ENCODE data around the gene C12orf57.

C12orf57 gene

DNA sequence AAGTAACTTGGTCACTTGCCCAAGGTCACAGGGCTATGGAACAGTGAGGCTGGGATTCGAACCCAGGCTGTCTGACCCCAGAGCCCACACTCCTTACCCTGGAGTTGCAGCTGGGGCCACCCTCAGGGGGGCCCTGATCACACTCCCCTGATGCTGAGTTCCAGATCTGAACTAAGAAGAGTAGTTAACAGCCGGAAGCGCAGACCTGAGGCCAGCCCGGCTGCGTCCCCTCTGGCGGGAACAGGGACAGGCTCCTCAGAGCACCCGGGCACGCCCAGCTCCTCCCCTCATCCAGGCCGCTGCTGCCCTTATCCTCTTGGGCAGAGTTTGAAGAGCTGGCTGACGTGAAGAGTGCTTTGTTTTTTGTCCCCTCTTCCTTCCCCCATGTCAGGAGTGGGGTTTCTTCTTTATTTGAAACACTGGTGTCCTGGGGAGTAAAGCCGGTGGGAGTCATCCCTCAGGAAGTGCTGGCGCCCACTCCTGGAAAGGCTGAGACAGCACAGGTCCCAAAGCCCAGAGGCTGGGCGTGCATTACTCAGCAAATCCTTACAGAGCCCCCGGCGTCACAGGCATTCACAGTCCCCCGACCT lies 18.0 kb downstream of the C12orf57 start:
- H3K4me2 ChIP-seq (ENCODE audit: low read length): peak overlapping the region; percentile 31; the same call in 1 of the 2 replicates
- no peak overlapping the region for H2AFZ ChIP-seq (ENCODE audit: low read length)
- TF ChIP-seq EZH2 (IDR thresholded peaks at IDR 0.05; ENCODE audit: borderline replicate concordance, low read length) (no peak), CTCF (IDR thresholded peaks at IDR 0.05; ENCODE audit: low read length) (no peak; the same call in 1 of the 2 replicates)
- peak overlapping the region; percentile 5 for H3K4me3 ChIP-seq (ENCODE audit: low read depth, low read length, poor library complexity, severe bottlenecking)
- H3K9me2 ChIP-seq (ENCODE audit: low read depth, low read length): no peaks in the 10 kb centered on the region
- no peaks in the 10 kb centered on the region for H3K79me2 ChIP-seq (ENCODE audit: insufficient read depth, low read length)
- H3K27ac ChIP-seq (ENCODE audit: low read depth, low read length, poor library complexity, severe bottlenecking): no peak overlapping the region
- H3F3A ChIP-seq (ENCODE audit: insufficient read depth, low read length): 0 out of 2 replicates have a peak, but pooled peaks cover 4% of the 10 kb centered on the region
- no peak overlapping the region for H3K9ac ChIP-seq (ENCODE audit: low read length)
- H3K9me3 ChIP-seq (ENCODE audit: low read length): no peaks in the 10 kb centered on the region
- H3K36me3 ChIP-seq (ENCODE audit: insufficient read depth, low read length): peaks cover 26% of the 10 kb centered on the region
- H4K20me1 ChIP-seq (ENCODE audit: insufficient read depth, low read length): no peaks in the 10 kb centered on the region
- peaks cover 52% of the 10 kb centered on the region for H3K4me1 ChIP-seq (ENCODE audit: insufficient read depth, low read length, severe bottlenecking)
- 0 out of 2 replicates have a peak, but pooled peaks cover 4% of the 10 kb centered on the region for H3K27me3 ChIP-seq (ENCODE audit: insufficient read depth, low read length)

GRCh38 chr12:6962285-6963015 lies 18.6 kb downstream of the C12orf57 start:
- H3K4me3 ChIP-seq (ENCODE audit: low read depth, low read length, poor library complexity, severe bottlenecking): no peak overlapping the region
- H3F3A ChIP-seq (ENCODE audit: insufficient read depth, low read length): 0 out of 2 replicates have a peak, but pooled peaks cover 4% of the 10 kb centered on the region
- no peaks in the 10 kb centered on the region for H3K79me2 ChIP-seq (ENCODE audit: insufficient read depth, low read length)
- peaks cover 33% of the 10 kb centered on the region for H3K36me3 ChIP-seq (ENCODE audit: insufficient read depth, low read length)
- H3K27ac ChIP-seq (ENCODE audit: low read depth, low read length, poor library complexity, severe bottlenecking): no peak overlapping the region
- H3K4me1 ChIP-seq (ENCODE audit: insufficient read depth, low read length, severe bottlenecking): peaks cover 52% of the 10 kb centered on the region
- H4K20me1 ChIP-seq (ENCODE audit: insufficient read depth, low read length): no peaks in the 10 kb centered on the region
- TF ChIP-seq EZH2 (IDR thresholded peaks at IDR 0.05; ENCODE audit: borderline replicate concordance, low read length) (no peak), CTCF (IDR thresholded peaks at IDR 0.05; ENCODE audit: low read length) (no peak)
- H3K4me2 ChIP-seq (ENCODE audit: low read length): no peak overlapping the region
- H3K9me2 ChIP-seq (ENCODE audit: low read depth, low read length): no peaks in the 10 kb centered on the region
- H3K27me3 ChIP-seq (ENCODE audit: insufficient read depth, low read length): 0 out of 2 replicates have a peak, but pooled peaks cover 4% of the 10 kb centered on the region
- H3K9me3 ChIP-seq (ENCODE audit: low read length): no peaks in the 10 kb centered on the region
- H3K9ac ChIP-seq (ENCODE audit: low read length): no peak overlapping the region
- H2AFZ ChIP-seq (ENCODE audit: low read length): no peak overlapping the region

GRCh38 chr12:6963016-6963731 lies 19.4 kb downstream of the C12orf57 start:
- Histone ChIP-seq H3K4me1 (ENCODE audit: insufficient read depth, low read length, severe bottlenecking) (peaks cover 51% of the 10 kb centered on the region), H3K4me2 (ENCODE audit: low read length) (no peak overlapping the region; the same call in 1 of the 2 replicates), H3K9me2 (ENCODE audit: low read depth, low read length) (no peaks in the 10 kb centered on the region), H3F3A (ENCODE audit: insufficient read depth, low read length) (0 out of 2 replicates have a peak, but pooled peaks cover 4% of the 10 kb centered on the region), H3K27me3 (ENCODE audit: insufficient read depth, low read length) (0 out of 2 replicates have a peak, but pooled peaks cover 4% of the 10 kb centered on the region), H3K27ac (ENCODE audit: low read depth, low read length, poor library complexity, severe bottlenecking) (no peak overlapping the region), H3K79me2 (ENCODE audit: insufficient read depth, low read length) (no peaks in the 10 kb centered on the region), H4K20me1 (ENCODE audit: insufficient read depth, low read length) (no peaks in the 10 kb centered on the region), H3K9ac (ENCODE audit: low read length) (no peak overlapping the region), H3K36me3 (ENCODE audit: insufficient read depth, low read length) (peaks cover 40% of the 10 kb centered on the region), H3K9me3 (ENCODE audit: low read length) (no peaks in the 10 kb centered on the region), H2AFZ (ENCODE audit: low read length) (no peak overlapping the region), H3K4me3 (ENCODE audit: low read depth, low read length, poor library complexity, severe bottlenecking) (peak overlapping the region; percentile 30)
- TF ChIP-seq CTCF (IDR thresholded peaks at IDR 0.05; ENCODE audit: low read length) (no peak), EZH2 (IDR thresholded peaks at IDR 0.05; ENCODE audit: borderline replicate concordance, low read length) (no peak)
